ENCODE results near the gene RAD9B. TPM values are rescaled to one million over a fixed set of nuclear protein-coding genes. Genes with fewer than 3 reads are reported as not detected.

RAD9B gene
- total and polyA plus RNA-seq, 2 of the 4 experiments (the other 2 are of a cell fraction), result 0.09 to 0.18 TPM

- in situ Hi-C loops (cut with MboI; ENCODE audit: low sequenced_read_pairs), result no loop called here
- no peak overlapping the region for H2BK20ac ChIP-seq (ENCODE audit: low read depth, low read length)
- H2AK9ac ChIP-seq (replicated peaks; ENCODE audit: low read depth, low read length, poor library complexity), result no peak overlapping the region
- H3K18ac ChIP-seq (ENCODE audit: low read depth, low read length), result no peak overlapping the region
- no peak overlapping the region for H4K5ac ChIP-seq (ENCODE audit: low read depth, low read length)
- ATAC-seq (ENCODE audit: low read depth) (no peak), DNase-seq (no peak)
- H2BK15ac ChIP-seq (ENCODE audit: low read depth, low read length), result no peak overlapping the region
- no peak overlapping the region for H3K56ac ChIP-seq (ENCODE audit: extremely low read depth, insufficient read depth, low read length)
- no peak overlapping the region for H2AFZ ChIP-seq (replicated peaks; ENCODE audit: low read length, poor library complexity)
- H3K23ac ChIP-seq (ENCODE audit: low read depth, low read length), result peak overlapping the region; percentile 54; the same call in 1 of the 2 replicates
- ChIA-PET CTCF (interaction anchor here (0.6 kb wide), 1 partner anchor 32 kb away, joined by 3 read pairs; no protein-coding TSS in a partner anchor), POLR2A (ENCODE audit: unreplicated experiment) (no interaction called here)
- intact Hi-C loops (cut with micrococcal nuclease), result no loop called here
- BruUV-seq (replicated peaks), result no TSS peak
- H3K36me3 ChIP-seq (ENCODE audit: control insufficient read depth, insufficient read depth, low read length), result peaks cover 1% of the 10 kb centered on the region
- no peaks in the 10 kb centered on the region for H3K27me3 ChIP-seq (ENCODE audit: control insufficient read depth, insufficient read depth, low read length)
- H3K14ac ChIP-seq (replicated peaks; ENCODE audit: low read depth, low read length), result no peak overlapping the region; the same call in 1 of the 2 replicates
- no peaks in the 10 kb centered on the region for H3K9me3 ChIP-seq (ENCODE audit: control insufficient read depth, insufficient read depth, low read length)
- no peak overlapping the region for H3K4me3 ChIP-seq (ENCODE audit: insufficient read depth, low read depth, low read length)
- H3K79me1 ChIP-seq (ENCODE audit: low read depth in 1 of 2, low read length in 2 of 2), result peaks cover 16 to 58% of the 10 kb centered on the region in 2 experiments
- H2AK5ac ChIP-seq (ENCODE audit: low read depth, low read length), result peak overlapping the region; percentile 57; the same call in 1 of the 2 replicates
- no peak overlapping the region for H4K8ac ChIP-seq (ENCODE audit: low read depth in 2 of 2, low read length in 2 of 2)
- no peak overlapping the region; the same call in 1 of the 2 replicates for H3K4me2 ChIP-seq (ENCODE audit: low read depth, low read length)
- dilution Hi-C loops (cut with HindIII; ENCODE audit: low sequenced_read_pairs, unreplicated experiment), result no loop called here
- H2BK120ac ChIP-seq (ENCODE audit: low read depth, low read length), result peak overlapping the region; percentile 38
- H3K4me1 ChIP-seq (ENCODE audit: control insufficient read depth, insufficient read depth, low read length), result peaks cover 18% of the 10 kb centered on the region
- TF ChIP-seq RCOR1 (IDR thresholded peaks at IDR 0.05; ENCODE audit: insufficient replicate concordance, low read length) (no peak), FOS (IDR thresholded peaks at IDR 0.05; ENCODE audit: low read depth, low read length) (no peak), RFX5 (IDR thresholded peaks at IDR 0.05; ENCODE audit: low read depth, low read length) (no peak), MAFK (IDR thresholded peaks at IDR 0.05; ENCODE audit: low read depth, low read length) (no peak), CEBPB (IDR thresholded peaks at IDR 0.05; ENCODE audit: low read depth, low read length) (no peak), SMC3 (IDR thresholded peaks at IDR 0.05; ENCODE audit: low read depth, low read length) (no peak), CTCF (conservative IDR thresholded peaks at IDR 0.05; ENCODE audit: low read depth, low read length) (no peak), ELK1 (IDR thresholded peaks at IDR 0.05; ENCODE audit: borderline replicate concordance, low read depth, low read length) (no peak)
- TF ChIP-seq, protein P1, sequence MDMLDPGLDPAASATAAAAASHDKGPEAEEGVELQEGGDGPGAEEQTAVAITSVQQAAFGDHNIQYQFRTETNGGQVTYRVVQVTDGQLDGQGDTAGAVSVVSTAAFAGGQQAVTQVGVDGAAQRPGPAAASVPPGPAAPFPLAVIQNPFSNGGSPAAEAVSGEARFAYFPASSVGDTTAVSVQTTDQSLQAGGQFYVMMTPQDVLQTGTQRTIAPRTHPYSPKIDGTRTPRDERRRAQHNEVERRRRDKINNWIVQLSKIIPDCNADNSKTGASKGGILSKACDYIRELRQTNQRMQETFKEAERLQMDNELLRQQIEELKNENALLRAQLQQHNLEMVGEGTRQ (IDR thresholded peaks at IDR 0.05; ENCODE audit: low read depth, low read length), result no peak
- H3K27ac ChIP-seq (ENCODE audit: insufficient read depth, low read length), result peak overlapping the region; percentile 7; the same call in 1 of the 2 replicates
- no peak overlapping the region for H2BK5ac ChIP-seq (ENCODE audit: low read depth, low read length, poor library complexity, severe bottlenecking)
- H3K9ac ChIP-seq (ENCODE audit: low read depth, low read length), result no peak overlapping the region
- H4K91ac ChIP-seq (ENCODE audit: insufficient read depth, low read depth, low read length), result no peak overlapping the region
- H4K20me1 ChIP-seq (ENCODE audit: insufficient read depth, low read length), result peaks cover 24% of the 10 kb centered on the region
- peaks cover 19% of the 10 kb centered on the region for H3K9me1 ChIP-seq (ENCODE audit: insufficient read depth, low read length)
- no CpG with 5 or more reads among the region's 4 CpGs for WGBS, 2 experiments (ENCODE audit: extremely low coverage in 2 of 2, insufficient read length in 1 of 2)
- peak overlapping the region; percentile 25; the same call in 1 of the 2 replicates for H3K4ac ChIP-seq (ENCODE audit: low read depth, low read length)
These were observed 41.8 kb downstream of the RAD9B start for GRCh38 chr12:110543965-110544364.

Measured in IMR-90 (cell line).